GM21381 (cell line): ENCODE data around the gene PCDH19.

Experiments
- ATAC-seq: cut with Tn5 transposase; IDR thresholded peaks from one replicate; pipeline ENCODE4 v1.9.1; 2021; ENCODE audit warnings: mild to moderate bottlenecking, moderate library complexity; ENCODE audit not compliant: unreplicated experiment

PCDH19 gene

GRCh38 chrX:100407147-100407783 is 2.8 kb downstream of the PCDH19 start:
- no peak for ATAC-seq

- no peak for ATAC-seq
Measured at GRCh38 chrX:100405424-100405823, 4.6 kb downstream of the PCDH19 start.

- ATAC-seq = no peak
Measured at GRCh38 chrX:100404851-100405250, 5.2 kb downstream of the PCDH19 start.

- no peak for ATAC-seq
Measured at GRCh38 chrX:100395781-100396180, 14.3 kb downstream of the PCDH19 start.

- no peak for ATAC-seq
Measured at GRCh38 chrX:100381619-100382018, 28.5 kb downstream of the PCDH19 start.

GRCh38 chrX:100379388-100379986 is 30.6 kb downstream of the PCDH19 start:
- ATAC-seq = no peak

GRCh38 chrX:100377826-100378225 is 32.2 kb downstream of the PCDH19 start:
- ATAC-seq = no peak

- ATAC-seq = no peak
Measured at GRCh38 chrX:100376576-100376975, 33.5 kb downstream of the PCDH19 start.

- no peak for ATAC-seq
Measured at GRCh38 chrX:100373673-100374072, 36.4 kb downstream of the PCDH19 start.

- ATAC-seq = no peak
Measured at GRCh38 chrX:100368167-100368566, 41.9 kb downstream of the PCDH19 start.

GRCh38 chrX:100363896-100364295 is 46.2 kb downstream of the PCDH19 start:
- no peak for ATAC-seq

GRCh38 chrX:100358766-100359165 is 51.3 kb downstream of the PCDH19 start:
- no peak for ATAC-seq

GRCh38 chrX:100356351-100356896 is 53.6 kb downstream of the PCDH19 start:
- no peak for ATAC-seq

GRCh38 chrX:100355680-100356079 is 54.4 kb downstream of the PCDH19 start:
- ATAC-seq = no peak

- no peak for ATAC-seq
Measured at GRCh38 chrX:100353326-100353725, 56.7 kb downstream of the PCDH19 start.

GRCh38 chrX:100350704-100351489 is 59.2 kb downstream of the PCDH19 start:
- no peak for ATAC-seq

GRCh38 chrX:100349391-100349790 is 60.7 kb downstream of the PCDH19 start:
- no peak for ATAC-seq

- no peak for ATAC-seq
Measured at GRCh38 chrX:100341142-100341510, 68.9 kb downstream of the PCDH19 start.

- no peak for ATAC-seq
Measured at GRCh38 chrX:100340491-100341141, 69.5 kb downstream of the PCDH19 start.

GRCh38 chrX:100328351-100328750 is 81.7 kb downstream of the PCDH19 start:
- ATAC-seq = no peak

GRCh38 chrX:100319716-100320115 is 90.4 kb downstream of the PCDH19 start:
- ATAC-seq = no peak
